DMS114 treated with DMSO at 0.1 percent for 48 hours (cell line): ENCODE measurements around the gene EXTL1.

Source experiments
- DNase-seq: peaks from one replicate; lab custom pipeline; 2025; ENCODE audit not compliant: unreplicated experiment; lab: John Stamatoyannopoulos, UW

EXTL1 gene

DNA sequence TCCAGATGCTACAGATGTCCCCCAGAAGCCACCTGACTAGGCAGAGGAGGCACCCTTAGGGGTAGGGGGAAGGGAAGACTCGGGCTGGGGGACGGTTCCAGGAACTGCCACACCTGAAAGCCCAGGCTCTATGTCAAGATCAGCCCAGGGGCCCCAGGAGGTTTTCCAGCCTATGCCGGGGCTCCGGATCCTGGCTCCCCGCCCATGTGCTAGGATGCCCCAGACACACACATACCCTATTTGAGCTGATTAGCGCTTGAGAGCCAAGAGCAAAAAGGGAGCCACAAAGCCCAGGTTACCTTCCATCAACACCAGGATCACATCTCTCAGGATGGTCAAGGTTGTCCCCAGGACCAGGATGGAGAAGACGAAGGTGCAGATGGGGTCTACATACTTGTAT, 19.8 kb downstream of the EXTL1 start:
- no peak for DNase-seq

DNA sequence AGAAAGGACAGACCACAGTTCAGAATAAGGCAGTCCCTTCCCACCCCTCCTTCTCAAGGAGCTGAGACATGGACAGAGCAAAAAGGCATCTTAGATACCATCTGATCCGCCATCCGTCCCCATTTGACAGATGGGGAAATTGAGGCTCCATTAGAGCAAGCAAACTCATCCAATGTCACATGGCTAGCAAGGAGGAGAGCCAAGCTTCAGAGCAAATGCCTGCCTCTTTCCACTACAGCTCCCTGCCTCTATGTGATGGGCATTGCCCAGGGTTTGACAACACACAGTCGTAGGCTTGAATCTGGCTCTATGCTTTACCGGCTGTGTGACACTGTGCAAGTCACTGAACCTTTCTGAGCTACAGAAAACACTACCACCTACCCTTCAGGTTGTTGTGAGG, 20.4 kb downstream of the EXTL1 start:
- DNase-seq, result no peak

DNA sequence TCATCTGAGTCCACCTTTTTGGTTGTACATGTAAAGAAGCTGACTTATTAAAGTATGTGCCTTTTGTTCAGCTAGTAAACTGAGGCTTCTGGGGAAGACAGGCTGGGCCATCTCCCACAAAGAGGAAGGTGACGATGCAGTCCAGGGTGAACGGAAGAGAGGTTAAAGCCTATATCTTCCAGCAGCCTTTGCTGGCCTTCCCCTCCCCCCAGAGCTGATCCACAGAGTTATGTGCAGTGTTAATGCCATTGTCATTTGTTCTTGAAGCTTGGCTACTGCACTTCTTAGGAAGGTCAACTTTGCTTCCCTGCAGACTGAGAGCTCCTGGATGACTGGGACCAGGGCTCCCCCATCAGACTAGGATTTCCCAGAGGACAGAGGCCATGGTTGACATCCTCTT, 22.2 kb downstream of the EXTL1 start:
- DNase-seq, result no peak

DNA sequence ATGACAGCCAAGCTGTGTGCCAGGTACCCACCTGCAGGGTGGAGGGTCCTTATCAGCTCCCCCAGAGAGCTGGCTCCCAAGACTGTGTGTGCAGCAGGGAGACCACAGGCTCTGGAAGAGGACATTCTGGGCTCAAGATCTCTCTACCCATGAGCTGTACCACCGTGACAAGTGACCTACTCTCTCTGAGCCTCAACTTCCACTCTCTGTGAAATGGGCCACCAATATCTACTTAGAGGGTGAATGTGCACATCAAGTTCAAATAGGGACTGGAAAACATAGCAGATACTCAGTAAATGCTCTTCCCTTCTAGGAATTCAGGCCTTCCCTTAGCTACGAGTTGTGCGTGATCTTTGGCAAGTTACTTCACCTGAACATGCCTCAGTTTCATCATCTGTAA, 22.8 kb downstream of the EXTL1 start:
- no peak for DNase-seq

DNA sequence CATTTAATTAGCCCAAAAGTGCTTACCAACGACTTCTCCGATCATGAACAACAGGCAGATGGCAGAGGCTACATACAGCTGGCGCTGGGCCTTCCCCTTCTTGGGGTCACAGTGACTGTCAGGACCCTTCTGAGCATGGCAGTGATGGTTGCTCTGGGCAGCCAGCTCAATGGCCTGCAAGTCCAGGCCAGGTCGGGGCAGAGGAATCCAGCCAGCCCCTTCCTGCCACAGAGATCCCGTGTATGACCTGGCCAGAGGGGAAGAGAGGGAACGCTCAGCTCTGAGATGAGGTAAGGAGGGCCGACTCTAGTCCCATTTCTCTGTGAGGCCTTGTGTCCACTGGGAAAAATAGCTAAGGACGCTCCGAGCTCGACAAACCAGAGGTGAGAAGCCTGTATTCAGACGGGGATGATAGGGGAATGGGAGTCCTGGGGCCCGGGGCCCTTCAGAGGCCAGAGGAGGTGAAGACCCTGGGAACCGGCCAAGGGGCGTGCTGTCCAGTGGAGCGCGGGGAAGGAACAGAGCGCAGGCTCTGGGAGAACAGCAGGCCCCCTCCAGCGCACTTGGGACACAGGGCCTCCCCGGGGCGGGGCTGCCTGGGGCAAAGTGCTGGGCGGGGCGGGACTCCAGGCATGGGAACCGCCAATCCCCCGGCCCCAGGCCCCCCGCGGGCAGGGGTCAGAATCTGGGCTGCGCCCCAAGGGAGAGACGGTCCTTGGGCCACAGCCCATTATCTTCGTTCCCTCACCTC, 23.6 kb downstream of the EXTL1 start:
- DNase-seq, result no peak

DNA sequence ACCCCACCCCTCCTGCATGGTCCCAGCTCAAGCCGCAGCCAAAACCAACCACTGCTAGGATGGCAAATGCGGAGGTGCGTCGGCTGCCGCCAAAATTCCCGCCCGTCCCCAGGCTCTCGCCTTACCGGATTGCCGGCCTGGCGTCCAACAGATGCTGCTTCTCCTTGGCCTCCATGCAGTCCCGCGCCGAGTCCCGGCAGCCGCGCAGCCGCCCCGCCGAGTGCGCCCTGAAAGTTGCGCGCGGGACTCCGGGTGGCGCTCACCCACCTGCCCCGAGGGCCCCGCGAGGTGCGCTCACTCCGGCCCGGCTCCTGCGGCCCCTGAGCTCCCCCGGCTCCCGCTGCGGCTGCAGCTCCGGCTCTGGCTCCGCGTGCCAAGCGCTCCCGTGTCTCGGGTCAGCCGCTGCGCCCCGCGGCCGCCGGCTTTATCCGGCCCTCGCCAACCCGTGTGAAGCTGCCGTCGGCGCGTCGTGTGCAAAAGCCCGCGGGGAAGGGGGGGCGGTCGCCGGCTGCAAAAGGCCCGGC, 24.2 kb downstream of the EXTL1 start, which contains the start of gene SLC30A2:
Gene SLC30A2, minus strand, starts transcription at position 397 of the 524 bp plus-strand sequence. Its CDS starts 222 bp downstream, at position 175.
- DNase-seq, result no peak

DNA sequence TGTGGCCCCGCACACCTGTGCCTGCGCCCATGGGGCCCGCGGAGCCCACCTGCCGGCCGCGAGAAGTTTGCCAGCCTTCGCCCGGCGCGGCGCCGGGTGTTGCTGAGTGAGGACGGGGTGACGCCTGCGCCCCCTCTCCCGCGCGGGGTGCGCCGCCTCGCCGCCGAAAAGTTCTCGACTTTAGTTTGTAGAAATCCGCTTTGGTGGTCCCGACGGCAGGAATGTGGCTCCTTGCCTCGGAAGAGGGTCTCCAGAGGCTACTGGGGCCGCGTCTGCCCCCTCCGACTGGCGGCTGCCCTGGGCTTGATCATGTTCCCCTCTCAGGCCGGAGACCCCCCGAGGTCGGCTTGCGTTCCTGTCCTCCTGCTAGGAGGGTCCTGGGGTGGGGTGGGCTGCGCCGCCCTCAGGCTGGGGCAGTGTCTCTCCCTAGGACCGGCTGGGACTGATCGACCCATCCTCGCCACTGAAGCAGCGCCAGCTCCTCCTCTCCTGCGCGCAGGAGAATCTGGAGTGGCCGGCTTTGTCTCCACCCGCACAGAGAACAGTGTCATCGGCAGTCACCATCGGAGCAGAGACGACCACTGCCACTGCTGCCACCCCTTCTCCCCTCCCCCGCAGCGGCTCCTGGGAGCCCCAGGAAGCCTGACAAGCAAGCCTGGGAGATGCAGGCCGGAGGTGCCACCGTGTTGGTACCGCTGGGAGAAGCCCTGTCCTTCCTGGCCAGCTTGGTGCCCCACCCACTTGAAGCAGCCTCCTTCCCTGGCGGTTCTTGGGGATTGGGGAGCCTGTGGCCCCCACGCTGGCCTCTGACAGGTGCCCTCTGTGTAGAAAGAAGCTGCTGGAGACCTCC, 24.9 kb downstream of the EXTL1 start:
- no peak for DNase-seq

DNA sequence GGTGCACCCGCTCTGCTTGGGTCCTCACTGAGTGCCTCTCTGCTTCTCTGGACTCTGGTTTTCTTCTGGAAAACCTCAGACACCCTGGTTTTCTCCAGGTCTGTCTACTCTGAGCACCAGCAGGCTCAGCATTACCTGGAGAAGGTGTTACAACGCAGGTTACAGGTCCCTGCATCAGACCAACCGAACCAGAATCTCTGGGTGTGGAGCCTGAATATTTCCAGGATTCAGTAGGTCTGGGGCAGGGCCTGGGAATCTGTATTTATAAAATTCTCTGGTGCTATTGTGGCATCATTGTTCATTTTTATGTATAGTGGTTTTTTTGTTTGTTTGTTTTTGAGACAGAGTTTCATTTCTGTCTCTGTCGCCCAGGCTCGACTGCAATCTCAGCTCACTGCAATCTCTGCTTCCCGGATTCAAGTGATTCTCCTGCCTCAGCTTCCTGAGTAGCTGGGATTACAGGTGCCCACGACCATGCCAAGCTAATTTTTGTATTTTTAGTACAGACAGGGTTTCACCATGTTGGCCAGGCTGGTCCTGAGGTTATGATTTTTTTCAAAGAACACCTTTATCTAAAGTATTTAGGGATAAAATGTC, 25.8 kb downstream of the EXTL1 start:
- no peak for DNase-seq

DNA sequence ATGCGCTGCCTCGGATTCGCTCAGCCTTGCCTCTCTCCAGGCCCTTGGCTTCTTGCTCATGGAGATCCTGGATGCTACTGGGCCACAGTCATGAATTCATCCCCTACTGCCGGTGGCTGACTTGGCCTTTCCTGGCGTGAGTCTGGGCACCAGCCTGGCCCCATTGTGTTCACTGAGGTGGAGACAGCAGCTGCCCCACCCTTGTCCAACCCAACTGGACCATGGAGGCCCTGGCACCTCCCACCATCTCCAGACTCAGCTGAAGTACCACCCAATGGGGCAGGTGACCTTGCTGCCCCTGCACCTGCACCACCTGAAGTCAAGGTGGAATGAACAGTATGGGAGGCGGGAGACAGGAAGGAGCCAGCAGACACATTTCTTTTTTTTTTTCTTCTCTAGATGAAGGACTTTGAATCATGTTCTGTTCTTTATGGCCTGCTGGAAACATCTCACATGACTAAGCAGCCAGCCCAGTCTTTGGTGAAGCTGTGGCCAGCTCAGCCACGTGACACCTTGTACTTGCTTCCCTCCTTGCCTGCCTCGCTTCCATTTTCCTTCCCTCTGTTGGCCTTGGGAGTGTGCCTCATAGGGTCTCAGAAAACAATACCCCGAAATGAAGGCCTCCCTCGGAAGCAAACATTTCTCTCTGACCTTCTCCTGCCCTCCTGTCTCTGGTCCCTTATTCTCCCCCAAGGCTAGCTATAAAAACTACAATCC, 28.1 kb downstream of the EXTL1 start:
- DNase-seq, result no peak

DNA sequence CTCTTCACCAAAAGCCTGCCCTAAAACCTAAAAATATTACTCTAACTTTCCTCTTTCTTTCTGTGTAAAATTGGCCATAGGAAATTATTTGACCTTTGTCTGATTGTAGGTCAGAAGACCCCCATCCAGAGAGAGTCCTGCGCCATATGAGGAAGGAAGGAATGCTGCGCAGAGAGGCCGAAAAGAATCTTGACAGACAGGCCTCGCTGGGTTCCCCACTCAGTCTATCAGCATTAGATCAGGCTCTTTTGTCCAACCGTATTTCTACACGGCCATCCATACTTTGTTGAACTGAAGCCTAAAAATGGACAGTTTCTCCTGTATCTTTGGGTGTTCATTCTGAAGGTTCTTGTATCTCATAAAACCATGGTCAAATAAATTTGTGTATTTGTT, 28.7 kb downstream of the EXTL1 start:
- no peak for DNase-seq

DNA sequence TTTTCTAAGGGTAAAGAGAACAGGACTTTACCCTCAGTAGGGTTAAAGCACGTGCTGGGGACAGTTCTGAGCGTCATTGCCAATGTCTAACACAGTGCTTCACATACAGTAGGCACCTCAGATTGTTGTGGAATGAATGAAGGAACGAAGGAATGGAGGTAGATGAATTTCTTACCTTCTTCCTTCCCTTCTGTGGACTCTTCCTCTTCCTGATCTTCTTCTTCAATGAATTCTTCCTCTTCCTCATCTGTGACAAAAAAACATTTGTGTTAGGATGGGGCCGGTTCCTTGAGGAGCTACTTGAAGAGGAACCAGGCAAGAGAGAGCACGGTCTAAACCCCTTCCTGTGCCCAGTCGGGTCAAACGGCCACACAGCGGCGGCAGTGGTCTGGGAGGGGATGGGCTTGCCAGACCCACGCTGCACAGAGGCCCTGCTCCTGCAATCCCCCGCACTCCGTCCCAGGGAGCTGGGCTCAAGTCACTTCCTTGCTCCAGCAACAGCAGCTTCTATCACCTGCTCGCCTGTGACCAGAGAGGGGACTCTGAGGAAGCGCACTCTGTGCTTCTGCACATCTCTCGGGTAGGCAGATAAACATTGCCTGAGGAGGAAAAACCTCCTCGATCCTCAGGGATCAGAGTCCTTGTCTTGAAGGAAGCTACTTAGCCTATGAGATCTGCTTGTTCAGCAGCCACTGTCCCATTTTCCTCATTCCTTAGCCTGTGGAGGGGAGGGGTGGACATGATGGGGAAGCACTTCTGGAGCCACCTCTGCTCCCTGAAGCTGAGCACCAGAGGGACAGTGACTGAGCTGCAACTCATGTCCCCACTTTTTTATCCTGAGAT, 32.4 kb downstream of the EXTL1 start:
- DNase-seq, result no peak

DNA sequence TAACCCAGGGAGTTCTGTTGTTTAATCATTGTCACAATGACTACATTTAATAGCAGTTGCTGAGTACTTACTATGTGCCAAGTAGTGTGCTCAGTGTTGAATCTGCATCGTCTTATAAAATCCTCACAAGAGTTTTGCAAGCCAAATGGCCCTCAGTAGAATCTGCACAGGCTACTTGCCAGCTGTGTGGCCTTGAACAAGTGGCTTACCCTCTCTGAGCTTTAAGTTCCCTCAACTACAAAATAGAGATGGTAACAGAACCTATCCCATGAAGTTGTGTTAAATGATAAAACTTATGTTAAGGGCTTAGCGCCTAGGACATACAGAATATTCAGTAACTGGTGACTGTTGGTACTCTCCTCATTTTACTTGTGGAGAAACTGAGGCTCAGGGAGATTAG, 33.5 kb downstream of the EXTL1 start:
- DNase-seq, result no peak

DNA sequence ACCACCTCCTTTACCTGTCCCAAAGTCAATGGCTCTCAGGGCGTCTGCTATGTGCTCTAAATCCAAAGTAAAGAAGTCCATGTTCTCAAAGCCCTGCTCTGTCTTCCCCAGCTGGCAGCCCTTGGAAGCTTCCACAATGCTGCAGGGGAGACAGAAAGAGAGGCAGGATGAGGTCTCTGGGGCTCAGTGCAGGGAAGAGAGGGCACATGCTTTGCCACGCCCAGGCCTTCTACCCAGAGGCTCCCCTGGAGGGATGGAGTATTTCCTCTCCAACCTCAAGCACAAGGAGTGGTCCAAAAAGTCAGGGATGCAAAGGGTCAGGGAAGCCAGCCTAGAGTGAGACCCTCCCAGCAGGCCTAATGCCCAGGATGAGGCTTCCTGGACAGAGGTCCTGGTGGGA, 35.6 kb downstream of the EXTL1 start:
- DNase-seq, result no peak

DNA sequence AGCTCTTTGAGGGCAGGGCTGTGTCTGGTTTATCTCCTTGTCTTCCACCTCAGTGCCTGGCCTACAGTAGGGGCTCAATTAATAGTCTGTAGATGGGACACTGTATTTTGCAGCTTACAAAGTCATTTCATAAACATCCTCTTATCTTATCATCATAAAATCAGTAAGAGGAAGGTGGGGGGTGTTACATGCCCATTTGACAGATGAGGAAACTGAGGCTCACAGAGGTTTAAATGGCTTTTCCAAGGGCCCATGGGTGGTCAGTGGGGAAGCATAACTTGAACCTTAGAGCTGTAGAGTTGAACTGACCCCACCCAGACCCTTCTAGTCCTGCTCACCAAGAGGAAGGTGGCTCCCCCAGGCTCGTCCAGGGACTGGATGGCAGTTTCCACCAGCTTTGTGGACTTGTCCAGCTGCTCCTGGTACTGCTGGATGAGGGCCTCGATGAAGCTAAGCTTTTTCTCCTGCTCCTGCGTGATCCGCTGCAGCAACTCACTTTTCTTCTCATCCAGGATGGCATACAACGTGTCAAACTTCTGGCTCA, 36.5 kb downstream of the EXTL1 start:
- no peak for DNase-seq

DNA sequence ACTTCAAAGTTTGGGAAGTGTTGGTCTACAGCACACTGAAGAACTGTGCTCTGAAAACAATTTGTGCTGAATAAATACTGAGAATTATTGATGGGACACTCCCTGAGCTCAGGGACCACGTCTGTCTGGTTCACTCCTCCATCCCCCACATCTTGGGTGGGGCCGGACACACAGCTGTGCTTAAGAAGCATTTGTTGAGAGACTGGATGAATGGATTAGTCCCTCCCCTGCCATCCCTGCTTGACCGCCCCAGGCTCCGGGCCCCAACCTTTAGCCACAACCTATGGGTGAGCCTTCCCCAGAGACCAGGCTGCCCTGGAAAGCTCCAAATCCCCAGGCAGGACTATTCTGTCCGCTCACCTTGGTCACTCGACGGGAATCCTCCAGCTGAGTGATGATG, 38.3 kb downstream of the EXTL1 start:
- no peak for DNase-seq

DNA sequence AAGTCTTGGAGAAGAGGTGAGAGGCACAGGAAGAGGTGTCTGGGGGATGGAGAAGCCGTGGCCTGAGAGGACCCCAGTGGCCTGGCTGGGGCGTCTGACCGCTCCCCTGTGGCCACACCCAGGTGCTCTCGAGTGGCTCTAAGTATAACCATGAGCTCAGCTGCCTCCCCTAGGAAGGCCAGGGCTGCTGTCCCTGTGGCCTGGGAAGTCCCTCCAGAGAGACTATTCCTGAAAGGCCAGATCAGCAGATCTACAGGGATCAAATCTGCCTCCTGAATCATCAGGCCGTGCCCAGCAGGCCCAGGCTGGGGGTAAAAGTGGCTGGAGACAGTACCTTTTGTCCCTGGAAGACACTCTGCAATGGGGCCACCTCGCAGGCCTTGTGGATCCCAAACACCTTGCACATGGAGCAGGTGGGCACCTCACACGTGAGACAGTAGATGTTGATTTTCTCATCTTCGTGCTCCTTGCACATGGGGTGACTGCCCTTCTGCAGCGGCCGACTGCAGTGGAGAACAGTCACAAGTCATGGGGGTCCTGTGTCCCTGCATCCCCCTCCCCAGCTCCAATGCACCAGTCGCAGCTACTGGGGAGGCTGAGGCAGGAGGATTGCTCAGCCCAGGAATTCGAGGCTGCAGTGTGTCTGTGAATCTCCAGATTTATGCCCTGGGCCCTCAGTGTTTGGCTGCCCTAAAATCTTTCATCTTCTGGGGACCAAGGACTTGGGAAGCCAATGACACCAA, 39.4 kb downstream of the EXTL1 start:
- no peak for DNase-seq

DNA sequence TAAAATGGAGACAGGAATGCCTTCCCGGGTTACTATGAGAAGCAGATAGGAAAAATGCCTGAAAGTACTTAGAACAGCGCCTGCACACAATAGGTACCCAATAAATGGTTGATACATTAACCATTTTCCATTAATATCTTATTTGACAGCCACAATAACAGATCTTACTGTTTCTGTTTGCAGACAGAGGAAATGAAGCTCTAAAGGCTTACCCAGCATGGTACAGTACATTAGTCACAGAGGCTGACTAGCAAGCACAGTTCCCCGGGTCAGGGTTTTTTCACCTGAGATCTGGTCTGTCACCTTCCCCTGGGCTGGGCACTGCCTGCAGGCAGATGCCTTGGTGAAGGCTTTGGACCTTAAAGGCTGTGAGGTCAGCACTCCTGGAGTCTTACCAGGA, 43.0 kb downstream of the EXTL1 start:
- DNase-seq, result no peak

DNA sequence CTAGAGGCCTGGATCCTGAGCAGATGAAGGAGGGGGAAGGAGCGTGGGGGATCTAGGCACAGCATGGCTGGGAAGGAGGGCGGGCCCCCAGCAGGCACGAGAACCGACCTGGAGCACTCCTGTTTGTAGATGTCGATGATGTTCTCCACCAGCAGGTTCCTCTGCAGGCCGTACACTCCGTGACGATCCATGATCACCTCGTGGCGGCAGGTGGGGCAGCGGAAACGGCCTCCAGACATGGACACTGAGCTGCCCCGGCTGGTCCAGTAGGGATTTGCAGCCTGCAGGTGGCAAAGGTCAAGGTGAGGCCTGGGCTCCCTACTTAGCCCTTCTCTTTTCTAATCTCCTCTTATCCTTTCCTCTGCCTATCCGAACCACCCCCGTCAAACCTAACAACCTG, 44.6 kb downstream of the EXTL1 start:
- DNase-seq, result no peak

DNA sequence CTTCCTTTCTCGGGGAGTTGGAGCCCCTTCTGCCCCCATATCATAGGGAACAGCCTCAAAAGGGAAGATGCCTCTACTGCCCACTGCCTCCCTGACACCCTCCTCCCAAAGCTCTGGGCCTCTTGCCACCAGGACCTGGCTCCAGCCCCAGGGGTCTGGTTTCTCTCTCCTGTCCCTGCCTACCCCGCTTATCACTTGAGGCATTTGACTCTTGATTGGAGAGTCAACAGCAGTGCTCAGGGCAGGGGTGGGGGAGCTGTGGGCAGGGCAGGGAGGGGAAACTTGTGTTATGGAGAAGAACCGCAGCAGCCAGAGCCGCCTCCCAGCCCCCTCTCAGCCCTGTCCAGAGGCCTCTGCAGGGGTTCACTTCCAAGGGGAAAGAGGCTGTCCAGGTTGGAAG, 45.3 kb downstream of the EXTL1 start:
- no peak for DNase-seq
